NCI-H82 (cell line): ENCODE data around the gene ATP5ME.
A peak's percentile ranks its signal among the peaks of the same experiment; 100 is the strongest.

Source experiments
- DNase-seq: peaks from one replicate; lab custom pipeline; 2025; lab: John Stamatoyannopoulos, UW

Gene ATP5ME

GRCh38 chr4:633406-633805, 40.7 kb downstream of the ATP5ME start:
- no peak for DNase-seq

DNA sequence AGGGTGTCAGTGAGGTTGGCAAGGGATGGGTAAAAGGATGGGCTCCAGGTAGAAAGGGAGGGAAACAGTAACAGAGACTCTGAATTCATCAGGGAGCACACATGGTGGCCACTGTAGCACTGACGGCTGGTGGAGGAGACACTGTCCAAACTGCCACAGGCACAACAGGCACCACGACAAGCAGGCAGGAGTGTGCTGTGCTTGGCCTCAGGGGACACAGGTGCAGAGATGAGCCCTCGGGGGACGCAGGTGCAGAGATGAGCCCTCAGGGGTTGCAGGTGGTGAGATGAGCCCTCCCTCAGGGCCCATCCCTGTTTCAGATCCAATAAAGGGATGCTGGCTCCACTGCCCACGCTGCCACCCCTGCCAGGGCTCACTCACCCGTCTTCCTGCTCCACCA, 41.1 kb downstream of the ATP5ME start:
- no peak for DNase-seq

- no peak for DNase-seq
Measured at GRCh38 chr4:632196-632790, 41.8 kb downstream of the ATP5ME start.

DNA sequence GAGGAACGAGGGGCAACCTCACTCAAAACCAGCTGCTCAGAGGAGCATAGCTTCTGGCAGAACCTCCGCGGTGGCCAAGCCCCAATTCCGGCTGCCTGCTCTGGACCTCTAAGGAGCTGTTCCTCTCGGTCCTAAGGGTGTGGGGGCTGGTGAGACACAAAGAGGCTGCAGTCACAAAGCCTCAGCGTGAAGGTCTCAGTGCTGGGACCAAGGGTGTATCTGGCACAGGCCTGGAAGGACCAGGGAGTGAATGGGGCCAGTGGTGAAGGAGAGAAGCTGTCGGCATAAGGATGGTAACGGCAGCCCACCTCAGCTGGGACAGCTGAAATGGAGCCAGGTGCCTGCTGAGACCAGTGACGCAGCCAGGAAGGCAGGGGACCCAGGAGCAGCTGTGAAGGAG, 43.4 kb downstream of the ATP5ME start:
- DNase-seq: no peak

DNA sequence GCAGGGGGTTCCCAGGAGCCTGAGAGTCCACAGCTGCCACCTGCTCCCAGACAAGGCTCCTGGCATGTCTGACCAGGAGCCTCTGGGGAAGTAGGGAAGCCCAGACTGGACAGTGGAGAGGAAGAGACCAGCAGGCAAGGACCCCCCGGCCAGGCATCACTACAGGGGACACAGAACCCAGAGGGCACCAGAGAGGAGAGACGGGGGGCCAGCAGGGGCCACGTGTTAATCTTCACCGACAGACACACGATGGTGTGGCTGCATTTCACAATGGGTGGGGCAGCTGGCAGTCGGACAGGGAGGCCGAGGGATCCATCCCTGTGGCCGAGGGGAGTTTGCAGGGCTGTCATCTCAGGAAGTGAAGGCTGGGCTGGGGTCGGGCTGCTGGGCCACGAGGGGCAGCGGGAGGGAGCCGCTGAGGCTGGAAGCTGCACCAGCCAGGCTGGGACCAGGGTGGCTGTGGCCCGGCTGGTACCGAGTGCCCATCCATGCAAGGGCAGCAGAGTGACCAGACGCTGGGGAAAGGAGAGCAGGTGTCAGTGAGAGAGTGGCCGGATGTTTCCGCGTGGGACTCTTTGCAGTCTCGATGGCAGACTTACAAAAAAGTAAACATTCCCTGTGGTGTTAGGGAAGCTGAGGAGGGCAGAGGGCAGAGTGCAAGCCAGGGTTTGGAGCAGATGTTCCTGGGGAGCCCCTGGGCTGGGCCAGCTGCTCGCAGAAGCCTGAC, 44.0 kb downstream of the ATP5ME start:
- no peak for DNase-seq

DNA sequence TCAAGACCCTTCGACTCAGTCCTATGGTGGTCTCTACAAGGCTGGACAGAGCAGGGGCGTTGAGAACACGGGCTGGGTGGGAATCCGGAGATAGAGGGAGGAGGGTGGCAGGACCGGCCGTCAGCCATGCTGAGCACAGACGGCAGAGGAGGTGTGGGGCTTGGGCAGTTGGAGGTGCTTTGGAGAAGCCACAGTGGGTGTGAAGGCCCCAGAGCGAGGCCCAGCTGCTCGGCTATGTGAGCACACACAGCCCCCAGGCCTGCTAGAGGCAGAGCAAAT, 44.5 kb downstream of the ATP5ME start:
- DNase-seq: no peak

- DNase-seq: no peak
Measured at GRCh38 chr4:628821-629635, 45.0 kb downstream of the ATP5ME start.

GRCh38 chr4:628311-628741, 45.8 kb downstream of the ATP5ME start:
- DNase-seq: no peak

DNA sequence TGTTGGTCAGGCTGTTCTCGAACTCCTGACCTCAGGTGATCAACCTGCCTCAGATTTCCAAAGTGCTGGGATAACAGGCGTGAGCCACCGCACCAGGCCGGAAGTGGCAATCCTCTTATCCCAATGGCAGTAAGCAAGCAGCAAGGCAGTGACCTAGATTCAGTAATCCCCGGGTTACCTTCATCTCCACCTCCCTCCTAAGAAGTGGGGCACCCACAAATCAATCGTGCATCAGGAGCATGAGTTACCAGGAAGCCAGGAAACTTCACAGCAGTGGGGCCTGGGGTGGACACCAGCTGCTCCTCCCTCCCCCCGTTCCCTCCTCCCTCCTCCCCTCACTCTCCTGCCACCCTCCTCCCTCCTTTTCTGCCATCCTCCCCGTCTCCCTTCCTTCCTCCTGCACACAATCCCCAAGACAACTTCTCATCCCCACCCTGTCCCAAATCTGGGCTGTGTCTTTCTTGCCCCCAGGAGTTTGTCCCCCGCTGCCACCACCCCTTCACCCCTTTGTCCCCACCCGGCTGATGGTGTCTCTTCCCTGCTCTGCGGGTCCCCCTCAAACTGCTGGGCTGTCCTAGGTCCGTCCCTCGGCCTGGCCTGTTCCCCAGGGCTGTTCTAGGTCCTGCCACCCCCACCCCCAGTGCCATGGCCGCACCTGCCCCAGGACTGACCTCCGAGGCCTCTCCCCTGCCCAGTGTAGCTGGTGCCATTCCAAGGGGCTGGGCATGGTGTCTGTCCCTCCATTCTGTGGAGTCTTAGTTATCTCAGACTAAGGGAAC, 46.5 kb downstream of the ATP5ME start:
- DNase-seq: peak; percentile 49

- no peak for DNase-seq
Measured at GRCh38 chr4:626201-627091, 47.6 kb downstream of the ATP5ME start.

GRCh38 chr4:625631-626161, 48.4 kb downstream of the ATP5ME start:
- DNase-seq: no peak

DNA sequence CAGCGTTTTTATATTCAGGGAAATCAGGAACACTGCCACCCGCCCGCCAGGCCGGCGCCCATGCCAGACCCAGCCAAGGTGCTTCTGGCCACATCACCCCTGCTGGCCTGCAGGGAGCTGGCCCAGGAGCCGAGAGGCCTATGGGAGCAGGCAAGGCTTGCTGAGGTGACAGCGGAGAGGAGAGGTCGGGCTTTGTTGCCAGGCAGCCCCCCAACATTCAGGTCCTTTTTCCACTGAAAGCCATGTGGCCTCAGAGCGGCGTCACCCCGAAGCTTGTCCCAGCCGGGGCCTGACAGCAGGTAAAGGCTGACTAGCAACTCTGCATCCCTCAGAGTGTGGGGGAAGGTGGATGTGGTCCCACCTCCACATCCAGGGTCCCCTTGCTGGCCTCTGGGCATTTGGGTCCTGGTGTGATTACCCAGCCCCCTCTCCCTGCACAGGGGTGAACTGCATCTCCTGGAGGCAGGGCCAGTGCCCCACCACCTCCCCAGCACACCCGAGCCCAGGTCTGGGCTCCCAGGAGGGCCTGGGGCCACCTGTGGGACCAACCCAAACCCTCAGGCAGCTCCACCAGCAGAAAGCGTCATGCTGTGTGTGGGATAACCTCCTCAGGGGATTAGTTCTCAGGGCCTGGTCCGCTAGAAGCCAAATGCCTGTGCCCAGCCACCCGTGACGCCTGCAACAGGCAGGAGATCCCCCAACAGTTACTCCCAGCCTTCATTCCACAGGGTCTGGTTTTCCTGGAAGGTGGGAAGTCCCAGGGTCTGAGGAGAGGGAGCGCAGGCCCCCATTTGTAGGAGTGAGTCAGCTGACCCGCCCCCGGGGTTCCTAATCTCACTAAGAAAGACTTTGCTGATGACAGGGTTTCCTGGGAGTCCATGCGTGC, 49.1 kb downstream of the ATP5ME start, which contains the start of gene PDE6B:
Gene PDE6B, plus strand, starts transcription at position 869 of the 886 bp plus-strand sequence. CDS start 54 bp downstream, outside the sequence.
- peak; percentile 59 for DNase-seq

DNA sequence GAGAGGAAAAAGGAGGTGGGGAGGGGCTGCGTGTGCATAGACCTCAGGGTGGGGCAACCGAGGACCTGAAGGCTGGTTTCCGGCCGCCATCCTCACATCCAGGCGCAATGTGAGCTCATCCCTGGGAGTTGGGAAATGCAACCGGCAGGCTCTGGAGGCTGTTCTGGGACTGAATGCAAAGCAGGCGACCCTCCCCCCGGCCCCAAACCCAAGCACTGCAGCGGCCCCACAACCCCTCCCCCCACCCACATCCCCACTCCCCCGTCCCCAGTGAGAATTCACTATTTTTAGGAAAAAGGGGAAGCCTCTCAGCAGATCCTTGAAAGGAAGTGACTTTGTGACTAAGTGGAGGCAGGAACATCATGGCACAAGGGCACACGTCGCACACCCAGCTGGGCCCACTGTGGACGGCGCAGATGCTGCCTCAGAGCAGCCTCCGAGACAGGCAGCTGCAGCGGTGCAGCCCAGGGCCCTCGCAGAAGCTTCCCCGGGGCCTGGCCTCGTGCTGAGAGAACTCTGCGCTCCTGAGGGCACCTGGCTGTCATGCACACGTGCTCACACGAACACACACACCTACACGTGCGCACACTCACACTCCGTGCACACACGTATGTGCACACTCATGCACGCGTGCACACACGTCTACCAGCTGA, 50.0 kb downstream of the ATP5ME start:
- DNase-seq: no peak

DNA sequence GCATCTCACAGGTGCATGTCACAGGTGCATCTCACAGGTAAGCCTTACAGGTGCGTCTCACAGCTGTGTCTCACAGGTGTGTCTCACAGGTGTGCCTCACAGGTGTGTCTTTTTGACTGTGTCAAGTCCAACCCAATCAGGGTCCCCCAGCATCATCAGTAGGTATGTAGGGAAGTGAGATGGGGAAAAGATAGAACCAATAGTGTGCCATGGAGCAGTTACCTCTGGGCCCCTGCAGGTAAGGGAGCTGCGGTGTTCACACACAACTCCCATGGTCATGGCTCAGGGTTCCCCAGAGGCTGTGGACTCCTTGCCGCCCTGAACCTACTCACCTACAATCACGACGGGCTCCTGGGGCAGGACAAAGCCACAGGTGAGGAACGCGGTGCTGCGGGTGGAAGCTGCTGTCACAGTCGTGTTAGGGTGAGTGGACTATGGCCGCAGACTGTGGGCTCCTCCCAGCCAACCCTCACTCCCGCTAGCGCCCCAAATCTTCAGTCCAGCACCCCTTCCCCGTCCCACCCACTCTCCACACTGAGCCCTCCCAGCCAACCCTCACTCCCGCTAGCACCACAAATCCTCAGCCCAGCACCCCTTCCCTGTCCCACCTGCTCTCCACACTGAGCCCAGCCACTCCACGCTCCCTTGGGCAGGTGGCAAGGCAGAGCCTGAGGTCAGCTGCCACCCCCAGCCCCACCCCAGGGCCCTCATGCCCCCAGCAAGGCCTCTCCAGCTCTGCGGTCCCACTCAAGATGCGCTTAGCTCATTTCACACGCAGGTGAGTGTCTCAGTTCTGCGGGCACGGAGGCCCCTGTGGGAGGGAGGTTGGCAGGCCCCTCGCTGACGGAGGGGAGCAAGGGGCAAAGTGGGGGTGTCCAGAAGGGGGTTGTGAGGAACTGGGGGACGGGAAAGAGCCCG, 50.8 kb downstream of the ATP5ME start:
- no peak for DNase-seq
